ENCODE data around the gene ERF. TPM values are rescaled to one million over a fixed set of nuclear protein-coding genes. Genes with fewer than 3 reads are reported as not detected.

Gene ERF
- polyA plus RNA-seq, 12 donors, result 27.1 to 66.4 (median 32.7) TPM; not detected in 1

- DNase-seq, result peak; percentile 96
Observed at GRCh38 chr19:42244347-42245220, 10.3 kb downstream of the ERF start.

GRCh38 chr19:42242512-42243409 lies 12.2 kb downstream of the ERF start, which contains the start of gene GSK3A:
Gene GSK3A, minus strand, starts transcription at chr19:42242602. Its CDS starts 137 bp downstream, at chr19:42242465.
- DNase-seq, result peak; percentile 99

GRCh38 chr19:42242069-42242511 lies 12.8 kb downstream of the ERF start:
- DNase-seq, result no peak

- DNase-seq, result no peak
Observed at GRCh38 chr19:42241279-42241678, 13.6 kb downstream of the ERF start.

- DNase-seq, result no peak
Observed at GRCh38 chr19:42239544-42240220, 15.2 kb downstream of the ERF start.

GRCh38 chr19:42235181-42235580 lies 19.7 kb downstream of the ERF start:
- DNase-seq, result no peak

GRCh38 chr19:42234364-42234763 lies 20.6 kb downstream of the ERF start:
- DNase-seq, result no peak

GRCh38 chr19:42233678-42234292 lies 21.1 kb downstream of the ERF start:
- no peak for DNase-seq

GRCh38 chr19:42233106-42233505 lies 21.8 kb downstream of the ERF start:
- no peak for DNase-seq

GRCh38 chr19:42232435-42232834 lies 22.5 kb downstream of the ERF start:
- no peak for DNase-seq

GRCh38 chr19:42230571-42230970 lies 24.4 kb downstream of the ERF start:
- DNase-seq, result no peak

- no peak for DNase-seq
Observed at GRCh38 chr19:42229855-42230351, 25.0 kb downstream of the ERF start.

GRCh38 chr19:42229301-42229854 lies 25.6 kb downstream of the ERF start:
- no peak for DNase-seq

- no peak for DNase-seq
Observed at GRCh38 chr19:42228641-42229040, 26.3 kb downstream of the ERF start.

- DNase-seq, result no peak
Observed at GRCh38 chr19:42226886-42227285, 28.0 kb downstream of the ERF start.

GRCh38 chr19:42225718-42226292 lies 29.1 kb downstream of the ERF start:
- DNase-seq, result no peak

GRCh38 chr19:42224940-42225717 lies 29.8 kb downstream of the ERF start:
- DNase-seq, result no peak

GRCh38 chr19:42220751-42221097 lies 34.2 kb downstream of the ERF start:
- no peak for DNase-seq

GRCh38 chr19:42219812-42220750 lies 34.8 kb downstream of the ERF start, which contains the start of gene ZNF526:
Gene ZNF526, plus strand, starts transcription at chr19:42220312. Its CDS starts 4,092 bp downstream, at chr19:42224404.
- DNase-seq, result peak; percentile 98

Data from muscle of arm (tissue), 12 donors.